Lung (tissue), 12 donors: ENCODE measurements around the gene PHKB. TPM values are rescaled to one million over a fixed set of nuclear protein-coding genes. Genes with fewer than 3 reads are reported as not detected.
A peak's percentile ranks its signal among the peaks of the same experiment; 100 is the strongest.
"Not testable (repeated sequence)": the region's sequence is repeated elsewhere in the genome, so short reads cannot be mapped to it uniquely, and the experiment has no call there.

Source experiments
- ATAC-seq: fragments of 200-7000 bp; cut with Tn5 transposase; one replicate; pipeline ENCODE4 v1.9.1; 2020; ENCODE audit warnings: moderate number of reproducible peaks; ENCODE audit not compliant: insufficient read depth, low FRiP score
- DNase-seq, 3 donors: peaks; one replicate each; pipeline ENCODE4 v3.0.0-alpha.2; 2013 to 2017
- H3K27ac ChIP-seq, 2 donors: one replicate each; pipeline ENCODE4 v1.5.1; 2013; ENCODE audit warnings: mild to moderate bottlenecking in 2 of 2, moderate library complexity in 2 of 2, control low read depth in 1 of 2, inconsistent platforms in 1 of 2, low read depth in 1 of 2, low read length in 1 of 2
- H3K27me3 ChIP-seq, 3 donors: one replicate each; pipeline ENCODE4 v1.5.1; 2013; ENCODE audit warnings: low read length in 2 of 3; ENCODE audit not compliant: control insufficient read depth in 3 of 3, insufficient read depth in 3 of 3
- H3K36me3 ChIP-seq, 4 donors: one replicate each; pipeline ENCODE4 v1.5.1; 2013; ENCODE audit warnings: low read length in 4 of 4, mild to moderate bottlenecking in 1 of 4, moderate library complexity in 1 of 4; ENCODE audit not compliant: control insufficient read depth in 4 of 4, insufficient read depth in 4 of 4
- H3K4me1 ChIP-seq, 5 donors: one replicate each; pipeline ENCODE4 v1.5.1; 2013; ENCODE audit warnings: low read length in 5 of 5, mild to moderate bottlenecking in 2 of 5, moderate library complexity in 1 of 5; ENCODE audit not compliant: control insufficient read depth in 5 of 5, insufficient read depth in 5 of 5
- H3K4me3 ChIP-seq: one replicate; pipeline ENCODE4 v1.5.1; 2013; ENCODE audit warnings: mild to moderate bottlenecking, control low read depth, moderate library complexity
- H3K9ac ChIP-seq, 2 donors: one replicate each; pipeline ENCODE4 v1.5.1; 2013; ENCODE audit warnings: low read length in 2 of 2, control low read depth in 1 of 2; ENCODE audit not compliant: insufficient read depth in 1 of 2
- H3K9me3 ChIP-seq, 4 donors: one replicate each; pipeline ENCODE4 v1.5.1; 2013; ENCODE audit warnings: low read length in 3 of 4, mild to moderate bottlenecking in 1 of 4, moderate library complexity in 1 of 4; ENCODE audit not compliant: control insufficient read depth in 4 of 4, insufficient read depth in 3 of 4
- WGBS, 2 donors: extraction: QIAGEN DNeasy Blood & Tissue Kit; methylation state at CpG; one replicate each; pipeline ENCODE4 v1.1.7; 2013; 5-methylcytosine and 5-hydroxymethylcytosine counted together
- polyA plus RNA-seq, 2 donors: library from polyadenylated mRNA; stranded (reverse); fragments of 200-250 nt; gene quantifications; one replicate each; pipeline ENCODE4 v1.2.1, GENCODE V29; 2013
- total RNA-seq, 2 donors: library from RNA; depleted of rRNA in 1 of 2; stranded (reverse); fragments of >200 nt in 1 of 2; gene quantifications; one replicate each; pipeline ENCODE4 v1.2.1, GENCODE V29; 2014 to 2021
- TF ChIP-seq, protein P1 (sequence below): IDR thresholded peaks from 2 replicates; pipeline ENCODE4 v1.5.1; 2012; ENCODE audit warnings: mild to moderate bottlenecking; ENCODE audit errors: control extremely low read depth, extremely low read depth
- donor health status: control.
- donor health status: control.
- donor health status: Bipolar disorder and iron deficiency.
- donor health status: healthy.
- donor health status: DM: yes; HTN: yes; CAD: no.

The PHKB gene
- total and polyA plus RNA-seq, 4 donors = 21.2 to 134 (median 49.6) TPM

- H3K27me3 ChIP-seq = no peaks in the 10 kb centered on the region
- H3K9me3 ChIP-seq = no peaks in the 10 kb centered on the region
- H3K9ac ChIP-seq = no peak overlapping the region
- ATAC-seq = no peak
- H3K4me1 ChIP-seq = peaks cover 0 to 27% (median 0%) of the 10 kb centered on the region in 5 donors
- no peak overlapping the region for H3K27ac ChIP-seq
- H3K4me3 ChIP-seq = no peak overlapping the region
- DNase-seq = no peak
- 70 to 88% methylated on average over 1 of the region's 1 CpG for WGBS, 2 donors
- TF ChIP-seq, protein P1, sequence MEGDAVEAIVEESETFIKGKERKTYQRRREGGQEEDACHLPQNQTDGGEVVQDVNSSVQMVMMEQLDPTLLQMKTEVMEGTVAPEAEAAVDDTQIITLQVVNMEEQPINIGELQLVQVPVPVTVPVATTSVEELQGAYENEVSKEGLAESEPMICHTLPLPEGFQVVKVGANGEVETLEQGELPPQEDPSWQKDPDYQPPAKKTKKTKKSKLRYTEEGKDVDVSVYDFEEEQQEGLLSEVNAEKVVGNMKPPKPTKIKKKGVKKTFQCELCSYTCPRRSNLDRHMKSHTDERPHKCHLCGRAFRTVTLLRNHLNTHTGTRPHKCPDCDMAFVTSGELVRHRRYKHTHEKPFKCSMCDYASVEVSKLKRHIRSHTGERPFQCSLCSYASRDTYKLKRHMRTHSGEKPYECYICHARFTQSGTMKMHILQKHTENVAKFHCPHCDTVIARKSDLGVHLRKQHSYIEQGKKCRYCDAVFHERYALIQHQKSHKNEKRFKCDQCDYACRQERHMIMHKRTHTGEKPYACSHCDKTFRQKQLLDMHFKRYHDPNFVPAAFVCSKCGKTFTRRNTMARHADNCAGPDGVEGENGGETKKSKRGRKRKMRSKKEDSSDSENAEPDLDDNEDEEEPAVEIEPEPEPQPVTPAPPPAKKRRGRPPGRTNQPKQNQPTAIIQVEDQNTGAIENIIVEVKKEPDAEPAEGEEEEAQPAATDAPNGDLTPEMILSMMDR = no peak
- no peaks in the 10 kb centered on the region for H3K36me3 ChIP-seq
Observed at GRCh38 chr16:47470810-47471209, 9.7 kb downstream of the PHKB start.

DNA sequence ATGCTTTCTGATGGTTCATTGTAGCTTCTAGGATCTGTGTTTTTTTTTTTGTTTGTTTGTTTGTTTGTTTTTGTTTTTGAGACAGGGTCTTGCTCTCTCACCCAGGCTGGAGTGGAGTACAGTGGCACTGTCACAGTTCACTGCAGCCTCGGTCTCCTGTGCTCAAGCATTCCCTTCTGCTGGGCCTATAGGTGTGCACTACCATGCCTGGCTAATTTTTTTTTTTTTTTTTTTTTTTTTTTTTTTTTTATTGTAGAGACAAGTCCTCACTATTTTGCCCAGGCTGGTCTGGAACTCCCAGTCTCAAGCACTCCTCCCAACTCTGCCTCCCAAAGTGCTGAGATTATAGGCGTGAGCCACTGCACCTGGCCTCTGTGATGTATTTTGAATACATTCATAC lies 11.9 kb downstream of the PHKB start:
- 94% methylated on average over 2 of the region's 2 CpGs for WGBS, 2 donors

DNA sequence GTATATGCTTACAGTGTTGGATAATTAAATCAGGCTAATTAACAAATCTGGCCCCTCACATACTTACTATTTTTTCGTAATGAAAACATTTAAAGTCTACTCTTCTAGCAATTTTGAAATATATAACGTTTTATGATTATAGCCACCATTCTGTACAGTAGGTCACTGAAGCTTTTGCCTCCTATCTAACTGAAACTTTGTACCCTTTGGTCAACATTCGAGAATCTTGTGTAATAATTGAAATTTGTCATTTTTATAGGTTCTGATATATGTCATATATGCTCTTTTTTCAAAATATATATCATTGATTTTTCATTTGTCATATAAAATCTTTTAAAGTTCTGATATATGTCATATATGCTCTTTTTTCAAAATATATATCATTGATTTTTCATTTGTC lies 12.7 kb downstream of the PHKB start:
- DNase-seq = no peak
- ATAC-seq = no peak
- Histone ChIP-seq H3K27me3 (no peaks in the 10 kb centered on the region), H3K27ac (no peak overlapping the region), H3K36me3 (peaks cover 0 to 2% (median 0%) of the 10 kb centered on the region in 4 donors), H3K4me3 (no peak overlapping the region), H3K4me1 (peaks cover 0 to 25% (median 0%) of the 10 kb centered on the region in 5 donors), H3K9ac (no peak overlapping the region), H3K9me3 (no peaks in the 10 kb centered on the region)
- 91 to 93% methylated on average over 3 of the region's 3 CpGs for WGBS, 2 donors
- TF ChIP-seq, protein P1 = no peak

More for the DNA sequence above, 11.9 kb downstream of the PHKB start:
- H3K27ac ChIP-seq, H3K4me3 ChIP-seq, DNase-seq, H3K9ac ChIP-seq, ATAC-seq, H3K36me3 ChIP-seq, H3K27me3 ChIP-seq, H3K9me3 ChIP-seq: not testable (repeated sequence)
- H3K4me1 ChIP-seq = peaks cover 0 to 31% (median 0%) of the 10 kb centered on the region in 5 donors

GRCh38 chr16:47475786-47476185 lies 14.7 kb downstream of the PHKB start:
- peak overlapping the region in 1 of 2 donors; percentile 23 for H3K27ac ChIP-seq
- H3K4me1 ChIP-seq = peaks cover 0 to 29% (median 0%) of the 10 kb centered on the region in 5 donors
- H3K27me3 ChIP-seq = no peaks in the 10 kb centered on the region
- TF ChIP-seq, protein P1 = no peak
- WGBS, 2 donors = 37 to 64% methylated on average over 1 of the region's 1 CpG
- H3K9ac ChIP-seq = no peak overlapping the region
- DNase-seq (no peak), ATAC-seq (no peak)
- H3K36me3 ChIP-seq = peaks cover 0 to 2% (median 0%) of the 10 kb centered on the region in 4 donors
- no peak overlapping the region for H3K4me3 ChIP-seq
- no peaks in the 10 kb centered on the region for H3K9me3 ChIP-seq
